GM18907 (cell line): ENCODE measurements around the gene HS6ST3.

Experiments used
- ATAC-seq: cut with Tn5 transposase; IDR thresholded peaks from one replicate; pipeline ENCODE4 v1.9.1; 2021; ENCODE audit warnings: mild to moderate bottlenecking, moderate library complexity; ENCODE audit not compliant: unreplicated experiment

HS6ST3 gene

GRCh38 chr13:96421314-96421713 lies 331.4 kb downstream of the HS6ST3 start:
- ATAC-seq, result no peak

DNA sequence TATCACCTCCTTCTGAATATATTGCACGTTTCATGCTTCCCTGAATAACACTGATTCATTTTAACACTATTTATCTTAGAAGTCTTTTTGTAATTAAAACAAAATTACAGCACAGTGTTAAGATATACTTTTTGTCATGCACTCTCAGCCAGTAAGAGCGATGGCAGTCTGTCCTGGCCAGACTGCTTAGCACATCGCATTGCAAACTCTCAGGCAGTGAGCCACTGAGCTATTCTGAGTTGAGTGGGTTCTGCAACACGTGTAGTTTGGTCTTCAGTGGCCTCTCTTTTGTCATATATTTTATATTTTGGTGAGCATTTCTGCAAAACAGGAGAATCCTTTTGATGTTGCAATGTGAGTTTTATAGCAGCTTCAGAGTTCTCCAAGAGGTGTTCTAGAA lies 332.1 kb downstream of the HS6ST3 start:
- ATAC-seq, result no peak

DNA sequence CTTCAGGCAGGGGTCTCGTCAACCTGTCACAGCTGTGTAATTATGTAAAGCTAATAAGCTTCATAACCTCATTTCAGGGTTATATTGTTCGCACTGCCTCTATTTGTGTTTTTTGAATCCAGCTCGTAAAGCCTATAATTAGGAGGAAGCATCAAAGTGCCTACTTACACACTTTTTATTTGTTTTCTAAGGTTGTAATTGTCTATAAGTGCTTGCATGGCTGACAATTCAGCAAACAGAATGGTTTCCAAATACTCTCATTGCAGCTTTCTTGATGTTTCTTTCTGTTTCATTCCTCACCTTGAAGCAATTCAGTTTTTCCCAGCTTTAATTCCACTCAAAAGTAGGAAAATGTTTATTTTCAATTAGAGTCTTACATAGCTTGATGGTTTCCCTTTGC lies 336.3 kb downstream of the HS6ST3 start:
- no peak for ATAC-seq

GRCh38 chr13:96428911-96429310 lies 339.0 kb downstream of the HS6ST3 start:
- ATAC-seq, result no peak

DNA sequence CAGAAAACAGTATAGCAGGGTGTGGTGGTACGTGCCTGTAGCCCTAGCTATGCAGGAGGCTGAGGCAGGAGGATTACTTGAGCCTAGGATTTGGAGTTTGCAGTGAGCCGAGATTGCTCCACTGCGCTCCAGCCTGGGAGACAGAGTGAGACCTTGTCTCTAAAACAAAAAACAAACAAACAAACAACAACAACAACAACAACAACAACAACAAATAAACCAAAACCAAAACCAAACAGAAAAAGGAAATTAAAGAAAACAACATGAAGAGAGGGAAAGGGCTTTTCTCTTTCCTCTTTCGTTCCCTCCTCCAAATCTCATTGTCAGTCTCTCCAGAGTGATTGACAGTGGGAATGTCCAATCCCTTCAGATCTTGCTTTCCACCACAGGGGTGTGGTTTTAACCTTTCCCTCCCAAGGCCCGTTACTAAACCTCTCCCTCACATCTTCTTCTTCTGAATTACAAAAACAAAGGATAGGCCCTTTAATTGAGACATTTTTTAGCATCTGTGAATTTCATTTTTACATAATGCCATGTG lies 341.2 kb downstream of the HS6ST3 start:
- no peak for ATAC-seq

GRCh38 chr13:96444676-96445075 lies 354.8 kb downstream of the HS6ST3 start:
- ATAC-seq, result no peak

GRCh38 chr13:96449920-96450319 lies 360.0 kb downstream of the HS6ST3 start:
- ATAC-seq, result no peak

DNA sequence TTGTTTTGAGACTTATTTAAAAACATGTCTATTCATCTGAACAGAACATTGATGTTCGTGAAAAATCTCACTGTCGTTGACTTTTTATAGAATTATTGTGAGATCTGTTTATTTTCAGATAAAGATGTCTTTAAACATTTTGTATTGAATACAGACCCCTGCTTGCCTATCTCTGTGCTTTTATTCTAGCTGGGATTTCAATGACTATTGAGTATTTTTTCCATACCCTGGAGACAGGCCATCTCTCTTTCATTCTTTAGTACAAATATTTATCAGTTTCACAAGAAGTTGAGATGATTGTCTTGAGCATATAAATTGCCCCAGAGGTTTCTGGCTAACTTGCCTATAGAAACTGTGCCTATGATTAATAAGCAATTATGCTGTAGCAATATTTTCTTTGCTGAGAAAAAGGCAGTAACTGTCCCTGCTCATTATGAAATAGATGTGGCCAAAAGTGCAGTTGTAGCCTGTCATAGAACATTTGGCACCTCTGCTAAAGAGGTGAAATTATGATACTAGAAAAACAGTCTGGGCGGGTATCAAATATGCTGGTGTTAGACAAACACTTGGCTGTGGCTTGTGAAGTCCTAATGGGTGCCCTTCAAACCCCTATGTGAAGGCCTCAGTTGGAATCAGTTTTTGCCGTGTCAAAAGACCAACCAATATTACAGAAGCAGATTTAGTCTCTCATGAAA lies 360.6 kb downstream of the HS6ST3 start:
- ATAC-seq, result no peak

- ATAC-seq, result no peak
Observed at GRCh38 chr13:96454466-96454865, 364.6 kb downstream of the HS6ST3 start.

- no peak for ATAC-seq
Observed at GRCh38 chr13:96460609-96461008, 370.7 kb downstream of the HS6ST3 start.

DNA sequence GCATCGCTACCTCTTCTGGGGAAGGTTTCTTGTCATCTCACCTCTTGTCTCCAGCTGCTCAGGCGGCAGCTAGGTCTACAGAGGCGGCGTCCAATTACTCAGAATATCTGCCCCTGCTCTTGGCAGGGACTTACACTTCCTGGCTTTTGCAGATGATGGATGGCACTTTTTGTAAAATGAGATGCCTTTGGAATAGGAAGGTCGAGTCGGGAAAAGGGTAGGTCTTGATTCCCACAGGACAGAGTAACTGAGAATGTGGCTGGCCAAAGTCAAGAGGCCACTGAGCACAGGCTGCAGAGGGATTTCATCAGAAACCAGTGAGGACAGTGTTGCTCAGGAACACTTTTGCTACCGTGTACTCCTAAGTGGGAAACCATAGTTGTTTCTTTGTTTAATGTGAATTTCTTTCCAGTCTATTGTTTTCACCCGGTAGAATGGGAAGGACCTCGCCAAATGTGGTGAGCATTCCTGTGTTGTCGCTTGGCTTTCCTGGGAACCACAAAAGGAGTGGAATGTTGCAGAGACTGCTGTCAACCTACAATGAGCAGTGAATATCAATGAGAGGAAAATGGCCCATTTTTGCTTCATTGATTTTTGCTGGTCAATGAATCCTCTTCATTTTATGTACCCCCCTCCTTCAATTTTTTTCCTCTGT lies 383.7 kb downstream of the HS6ST3 start:
- ATAC-seq, result no peak

- ATAC-seq, result no peak
Observed at GRCh38 chr13:96474181-96474557, 384.3 kb downstream of the HS6ST3 start.

GRCh38 chr13:96475103-96475502 lies 385.2 kb downstream of the HS6ST3 start:
- no peak for ATAC-seq

DNA sequence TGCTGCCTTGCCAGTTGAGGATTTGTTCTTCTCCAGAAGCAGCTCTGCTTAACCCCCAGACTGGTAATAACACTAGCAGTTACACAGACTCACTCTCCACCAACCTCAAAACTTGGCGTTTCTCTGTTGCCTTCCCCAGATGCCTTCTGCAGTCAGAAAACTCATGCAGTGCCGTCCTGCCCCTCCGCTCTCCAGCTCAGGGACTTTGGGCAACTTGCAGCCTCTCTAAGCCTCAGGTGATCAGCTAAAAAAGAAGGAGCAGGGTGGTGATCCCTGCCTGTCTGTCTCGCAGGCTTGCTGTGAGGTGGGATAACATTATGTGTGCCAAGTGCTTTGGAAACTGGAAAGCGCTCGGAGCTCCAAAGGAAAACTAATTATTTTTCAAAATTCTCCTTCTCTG lies 391.6 kb downstream of the HS6ST3 start:
- ATAC-seq, result no peak

DNA sequence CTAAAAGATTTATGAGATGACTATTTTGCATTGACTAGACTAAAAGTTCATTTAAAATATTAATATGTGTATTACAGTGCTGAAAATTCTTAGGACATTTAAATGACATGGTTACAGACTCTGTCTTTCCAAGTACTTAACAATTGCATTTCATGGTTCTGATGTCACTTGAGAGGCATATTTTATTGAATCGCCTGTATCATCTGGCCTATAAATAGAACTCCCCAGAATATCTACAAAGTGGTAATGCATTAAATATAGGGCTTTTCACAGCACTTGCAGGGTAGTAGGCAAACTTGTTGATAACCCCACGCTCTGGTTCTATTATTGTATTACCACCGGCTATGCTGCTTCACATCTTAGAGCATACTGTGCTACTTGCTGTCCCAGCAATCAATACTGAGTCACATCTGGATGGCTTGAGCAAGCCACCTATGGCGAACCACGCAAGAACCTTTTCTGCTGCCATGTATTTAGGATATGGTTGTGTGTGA lies 400.6 kb downstream of the HS6ST3 start:
- no peak for ATAC-seq

DNA sequence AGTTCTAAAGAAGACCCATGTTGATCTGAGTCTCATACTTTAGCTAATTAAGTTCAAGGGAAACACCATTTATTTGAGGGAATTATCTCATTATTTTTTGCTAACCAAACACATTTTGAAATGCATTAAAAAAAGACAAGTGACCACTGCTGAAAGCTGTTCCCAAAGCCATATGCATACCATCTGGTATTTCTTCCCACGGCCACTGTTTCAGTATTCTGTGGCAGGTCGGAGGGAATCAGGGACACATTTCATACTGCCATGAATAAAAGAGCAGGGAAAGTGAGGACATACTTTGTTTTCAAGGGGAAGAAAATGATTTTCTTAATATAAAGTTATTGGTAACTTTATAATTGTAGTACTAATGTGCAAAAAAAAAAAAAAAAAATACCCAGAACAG lies 401.2 kb downstream of the HS6ST3 start:
- ATAC-seq, result no peak

- ATAC-seq, result no peak
Observed at GRCh38 chr13:96492766-96493165, 402.9 kb downstream of the HS6ST3 start.

DNA sequence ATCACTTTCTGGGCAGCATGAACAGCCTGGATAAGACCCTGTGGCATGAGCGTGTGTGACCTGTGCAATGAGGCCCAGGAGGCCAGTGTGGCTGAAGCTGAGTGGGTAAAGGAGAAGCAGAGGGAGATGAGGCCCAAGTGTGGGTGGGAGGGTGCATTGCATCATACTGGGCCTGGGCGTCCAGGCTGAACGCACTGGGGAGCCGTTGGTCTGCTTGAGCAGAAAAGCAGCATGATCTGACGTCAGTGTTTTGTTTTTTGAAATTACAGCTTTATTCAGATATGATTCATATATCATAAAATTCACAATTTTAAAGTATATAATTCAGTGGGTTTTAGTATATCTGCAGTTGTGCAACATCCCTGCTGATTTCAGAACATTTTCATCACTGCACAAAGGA lies 409.7 kb downstream of the HS6ST3 start:
- no peak for ATAC-seq

- no peak for ATAC-seq
Observed at GRCh38 chr13:96500953-96501352, 411.0 kb downstream of the HS6ST3 start.

- ATAC-seq, result no peak
Observed at GRCh38 chr13:96503481-96503880, 413.6 kb downstream of the HS6ST3 start.

GRCh38 chr13:96511587-96511986 lies 421.7 kb downstream of the HS6ST3 start:
- no peak for ATAC-seq

- ATAC-seq, result no peak
Observed at GRCh38 chr13:96519380-96519779, 429.5 kb downstream of the HS6ST3 start.
